HG02943 (cell line): ENCODE measurements around the gene LRWD1.
"Not testable (repeated sequence)": the region's sequence is repeated elsewhere in the genome, so short reads cannot be mapped to it uniquely, and the experiment has no call there.

Experiments
- ATAC-seq: cut with Tn5 transposase; IDR thresholded peaks from one replicate; pipeline ENCODE4 v1.9.1; 2021; ENCODE audit warnings: mild to moderate bottlenecking, low read depth, moderate library complexity; ENCODE audit not compliant: unreplicated experiment

Gene LRWD1

GRCh38 chr7:102439963-102440795 is 24.6 kb upstream of the LRWD1 start:
- no peak for ATAC-seq

DNA sequence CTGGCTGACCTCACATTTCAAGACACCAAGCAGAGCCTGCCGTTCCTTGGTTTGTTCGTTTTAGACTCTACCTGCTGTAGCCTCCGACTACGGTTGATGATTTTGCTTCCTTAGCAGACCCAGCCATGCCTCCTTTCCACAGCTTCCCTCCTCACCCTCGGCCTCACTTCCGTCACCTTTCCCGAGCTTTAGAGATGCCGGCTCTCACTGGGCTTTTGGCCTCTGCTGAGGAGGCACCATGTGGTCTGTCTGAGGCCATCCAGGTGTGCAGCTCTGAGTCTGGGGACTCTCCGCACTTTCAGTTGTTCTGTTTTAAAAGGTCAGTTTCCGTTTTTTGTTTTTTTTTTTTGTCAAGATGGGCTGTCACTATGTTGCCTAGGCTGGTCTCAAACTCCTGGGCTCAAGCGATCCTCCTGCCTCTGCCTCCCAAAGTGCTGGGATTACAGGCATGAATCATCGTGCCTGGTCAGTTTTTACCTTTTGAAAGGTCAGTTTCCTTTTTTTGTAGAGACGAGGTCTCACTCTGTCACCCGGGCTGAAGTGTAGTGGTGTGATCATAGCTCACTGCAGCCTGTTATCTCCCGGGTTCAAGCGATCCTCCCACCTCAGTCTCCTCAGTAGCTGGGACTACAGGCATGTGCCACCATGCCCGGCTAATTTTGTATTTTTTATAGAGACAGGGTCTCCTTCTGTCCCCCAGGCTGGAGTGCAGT is 19.7 kb upstream of the LRWD1 start:
- peak; percentile 33 for ATAC-seq

DNA sequence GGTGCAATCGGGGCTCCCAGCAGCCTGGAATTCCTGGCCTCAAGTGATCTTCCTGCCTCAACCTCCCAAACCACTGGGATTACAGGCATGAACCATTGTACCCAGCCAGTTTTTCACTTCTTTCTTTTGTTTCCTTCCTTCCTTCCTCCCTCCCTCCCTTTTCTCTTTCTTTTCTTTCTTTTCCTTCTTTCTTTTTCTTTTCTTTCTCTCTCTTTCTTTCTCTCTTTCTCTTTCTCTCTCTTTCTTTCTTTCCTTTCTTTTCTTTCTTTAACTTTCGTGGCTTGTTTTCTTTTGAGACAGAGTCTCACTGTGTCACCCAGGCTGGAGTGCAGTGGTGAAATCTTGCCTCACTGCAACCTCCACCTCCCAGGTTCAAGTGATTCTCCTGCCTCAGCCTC is 19.1 kb upstream of the LRWD1 start:
- ATAC-seq = no peak

DNA sequence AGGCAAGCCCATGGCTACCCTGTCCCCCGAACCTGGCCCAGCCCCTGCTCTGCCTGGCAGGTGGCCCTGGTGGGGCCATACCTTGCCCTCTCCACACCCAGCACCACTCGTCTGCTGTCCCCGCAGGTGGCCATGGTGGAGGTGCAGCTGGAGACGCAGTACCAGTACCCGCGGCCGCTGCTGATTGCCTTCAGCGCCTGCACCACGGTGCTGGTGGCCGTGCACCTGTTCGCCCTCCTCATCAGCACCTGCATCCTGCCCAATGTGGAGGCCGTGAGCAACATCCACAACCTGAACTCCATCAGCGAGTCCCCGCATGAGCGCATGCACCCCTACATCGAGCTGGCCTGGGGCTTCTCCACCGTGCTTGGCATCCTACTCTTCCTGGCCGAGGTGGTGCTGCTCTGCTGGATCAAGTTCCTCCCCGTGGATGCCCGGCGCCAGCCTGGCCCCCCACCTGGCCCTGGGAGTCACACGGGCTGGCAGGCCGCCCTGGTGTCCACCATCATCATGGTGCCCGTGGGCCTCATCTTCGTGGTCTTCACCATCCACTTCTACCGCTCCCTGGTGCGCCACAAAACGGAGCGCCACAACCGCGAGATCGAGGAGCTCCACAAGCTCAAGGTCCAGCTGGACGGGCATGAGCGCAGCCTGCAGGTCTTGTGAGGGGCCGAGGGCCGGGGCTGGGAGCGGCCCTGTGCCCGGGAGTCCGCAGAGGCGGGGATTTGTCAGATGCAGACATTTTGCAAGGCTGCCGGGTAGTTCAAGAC is 18.2 kb upstream of the LRWD1 start:
- no peak for ATAC-seq

DNA sequence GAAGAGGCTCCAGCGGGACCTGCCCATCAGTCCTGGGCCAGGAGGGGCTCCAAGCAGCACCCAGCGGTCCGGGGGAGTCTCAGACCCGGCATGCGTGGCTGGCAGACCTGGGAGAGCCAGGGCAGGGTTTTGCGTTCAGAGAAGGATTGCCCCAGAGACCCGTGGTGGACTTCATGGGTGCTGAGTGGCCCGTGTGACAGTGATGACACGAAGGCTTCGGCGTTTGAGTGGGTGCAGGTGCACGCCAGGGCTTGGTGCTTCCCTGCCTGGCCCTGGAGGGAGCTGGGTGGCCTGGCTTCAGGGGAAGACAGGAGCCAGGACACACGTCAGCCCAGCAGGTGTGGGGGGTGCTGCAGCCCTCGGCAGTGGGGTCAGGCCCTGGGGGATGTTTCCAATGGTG is 17.5 kb upstream of the LRWD1 start:
- ATAC-seq = no peak

DNA sequence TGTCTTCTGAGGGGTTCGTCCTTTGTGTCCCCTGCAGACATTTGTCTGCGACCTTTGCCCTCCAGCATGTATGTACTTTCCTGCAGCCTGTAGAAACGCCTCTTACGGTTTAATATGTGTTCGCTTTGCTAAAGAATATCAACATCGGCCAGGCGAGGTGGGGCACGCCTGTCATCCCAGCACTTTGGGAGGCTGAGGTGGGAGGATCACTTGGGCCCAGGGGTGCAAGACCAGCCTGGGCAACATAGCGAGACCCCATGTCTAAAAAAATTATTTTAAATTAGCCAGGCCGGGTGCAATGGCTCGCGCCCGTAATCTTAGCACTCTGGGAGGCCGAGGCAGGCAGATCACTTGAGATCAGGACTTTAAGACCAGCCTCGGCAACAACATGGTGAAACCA is 15.6 kb upstream of the LRWD1 start:
- no peak for ATAC-seq

- peak; percentile 58 for ATAC-seq
Measured at GRCh38 chr7:102450242-102450641, 14.5 kb upstream of the LRWD1 start.

DNA sequence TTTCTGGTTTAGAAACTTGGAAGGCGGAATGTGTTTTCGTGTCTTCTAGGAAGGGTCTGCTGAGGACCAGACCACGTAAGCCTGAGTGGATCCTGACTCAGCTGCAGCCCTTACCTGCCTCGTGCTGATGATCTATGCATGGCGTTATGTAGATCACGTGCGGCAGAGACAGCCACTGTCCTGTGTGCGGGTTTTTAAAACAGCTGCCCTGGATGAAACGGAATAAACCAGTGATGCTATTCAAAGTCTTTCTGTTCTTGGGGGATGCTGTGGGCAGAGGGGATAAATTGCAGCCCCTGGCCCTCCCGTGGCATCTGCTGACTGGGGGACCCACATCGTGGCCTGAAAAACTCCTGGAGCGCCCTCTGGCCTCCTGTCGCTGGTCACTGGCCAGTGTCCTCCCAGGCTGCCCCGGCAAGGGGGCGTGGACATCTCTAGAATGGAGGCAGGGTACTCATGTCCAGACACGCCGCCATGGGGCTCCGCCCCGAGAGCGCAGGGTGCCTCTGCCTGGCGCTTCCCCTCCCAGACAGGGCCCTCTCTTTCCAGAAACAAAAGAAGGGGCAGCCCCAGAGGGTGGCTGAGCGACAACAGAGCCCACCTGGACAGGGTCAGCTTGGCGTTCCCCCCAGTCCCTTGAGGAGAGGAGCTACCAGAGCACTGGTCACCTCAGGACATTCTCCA is 13.3 kb upstream of the LRWD1 start:
- ATAC-seq = no peak

DNA sequence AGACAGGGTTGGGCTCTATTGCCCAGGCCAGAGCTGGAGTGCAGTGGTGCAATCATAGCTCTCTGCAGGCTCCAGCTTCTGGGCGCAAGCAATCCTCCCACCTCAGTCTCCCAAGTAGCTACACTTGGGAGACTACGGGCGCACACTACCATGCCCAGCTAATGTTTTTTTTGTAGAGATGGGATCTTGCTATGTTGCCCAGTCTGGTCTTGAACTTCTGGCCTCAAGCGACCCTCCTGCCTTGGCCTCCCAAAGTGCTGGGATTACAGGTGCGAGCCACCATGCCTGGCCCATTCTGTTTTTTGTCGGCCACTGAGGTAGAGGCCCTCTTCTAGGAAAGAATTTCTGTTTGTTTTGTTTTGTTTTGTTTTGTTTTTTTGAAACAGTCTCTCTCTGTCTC is 12.3 kb upstream of the LRWD1 start:
- no peak for ATAC-seq

DNA sequence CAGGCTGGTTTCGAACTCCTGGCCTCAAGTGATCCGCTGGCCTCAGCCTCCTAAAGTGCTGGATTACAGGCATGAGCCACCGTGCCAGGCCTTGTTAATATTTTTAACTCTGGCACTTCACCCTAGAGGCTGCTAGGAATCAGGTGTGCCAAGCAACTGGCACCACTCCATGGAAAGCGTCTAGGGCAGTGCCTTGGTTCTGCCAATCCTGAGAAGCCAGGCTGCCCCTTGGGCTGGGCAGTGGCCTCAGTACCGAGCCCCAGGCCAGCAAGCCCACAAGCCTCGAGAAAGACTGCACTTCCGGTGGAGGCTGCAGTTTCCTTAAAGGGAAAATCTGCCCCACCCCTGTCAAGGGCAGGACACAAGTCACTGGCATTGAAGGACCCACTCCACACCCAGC is 11.5 kb upstream of the LRWD1 start:
- no peak for ATAC-seq

DNA sequence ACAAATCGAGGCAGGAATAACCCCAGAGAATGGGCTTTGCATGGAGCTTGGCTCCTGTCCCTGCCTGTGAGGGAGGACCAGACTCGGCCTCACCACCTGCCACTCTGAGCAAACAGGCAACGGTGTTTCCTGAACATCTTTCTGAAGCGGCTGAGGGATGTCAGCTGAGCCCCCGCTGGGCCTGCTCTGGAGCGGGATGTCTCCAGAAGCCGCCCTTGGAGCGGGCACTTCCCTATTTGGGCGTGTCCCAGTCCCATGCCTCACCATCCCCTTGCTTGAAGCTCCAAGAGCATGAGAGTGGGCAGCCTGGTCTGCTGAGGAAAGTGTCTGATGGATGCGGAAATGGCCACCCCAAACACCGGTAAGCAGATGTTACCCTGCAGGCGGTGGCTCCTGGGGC is 10.3 kb upstream of the LRWD1 start:
- ATAC-seq = no peak

GRCh38 chr7:102454932-102455331 is 9.9 kb upstream of the LRWD1 start:
- not testable (repeated sequence) for ATAC-seq

- no peak for ATAC-seq
Measured at GRCh38 chr7:102455596-102455995, 9.2 kb upstream of the LRWD1 start.

GRCh38 chr7:102456327-102456726 is 8.5 kb upstream of the LRWD1 start:
- no peak for ATAC-seq

- ATAC-seq = no peak
Measured at GRCh38 chr7:102457352-102457924, 7.3 kb upstream of the LRWD1 start.

DNA sequence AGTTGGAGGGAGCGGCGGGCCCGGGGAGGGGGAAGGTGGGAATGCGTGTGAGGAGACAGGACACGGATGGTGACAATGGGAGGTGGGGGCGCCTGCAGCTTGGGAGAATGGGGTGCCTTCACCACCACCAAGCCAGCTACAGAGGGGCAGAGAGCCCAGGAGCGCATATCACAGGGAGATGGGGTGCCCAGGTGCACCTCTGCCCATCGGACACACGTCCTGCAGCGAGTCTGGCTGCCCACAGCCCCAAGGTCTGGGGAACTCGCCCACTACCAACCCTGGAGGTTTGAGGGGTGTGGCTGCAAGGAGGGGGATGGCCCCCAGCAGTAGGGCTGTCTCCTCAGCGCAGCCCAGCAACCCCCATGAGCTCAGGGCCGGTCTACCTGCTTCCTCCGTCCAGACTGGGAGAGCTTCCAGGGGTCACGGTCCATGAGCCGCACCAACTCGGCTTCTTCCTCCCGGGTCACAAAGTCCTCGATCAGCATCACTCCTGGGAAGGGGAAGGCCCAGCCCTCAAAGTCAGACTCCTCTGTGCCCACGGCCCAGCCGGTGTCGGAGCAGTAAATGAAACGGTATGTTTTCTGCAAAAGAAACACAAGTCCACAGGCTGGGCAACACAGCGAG is 5.5 kb upstream of the LRWD1 start:
- ATAC-seq = no peak

DNA sequence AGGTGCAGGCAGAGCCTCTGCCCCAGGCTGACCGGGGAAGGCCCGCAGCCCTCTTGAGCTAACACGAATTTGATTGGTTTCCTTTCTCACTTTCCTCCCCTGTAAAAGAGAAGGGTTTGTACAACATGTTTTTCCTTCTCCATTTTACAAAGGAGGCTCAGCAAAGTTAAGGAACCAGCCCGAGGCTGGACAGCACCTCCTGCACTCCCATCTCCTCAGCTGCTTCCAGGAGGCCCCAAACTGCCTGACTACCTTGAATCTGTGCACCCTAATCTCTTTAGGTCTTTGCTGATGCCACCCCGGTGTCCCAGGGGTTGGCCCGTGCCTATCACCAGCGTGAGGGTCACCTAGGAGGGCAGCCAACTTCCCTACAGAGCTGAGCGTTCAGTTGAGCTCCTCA is 4.3 kb upstream of the LRWD1 start:
- ATAC-seq = no peak

- ATAC-seq = peak; percentile 12
Measured at GRCh38 chr7:102463841-102464576, 775 bp upstream of the LRWD1 start.

DNA sequence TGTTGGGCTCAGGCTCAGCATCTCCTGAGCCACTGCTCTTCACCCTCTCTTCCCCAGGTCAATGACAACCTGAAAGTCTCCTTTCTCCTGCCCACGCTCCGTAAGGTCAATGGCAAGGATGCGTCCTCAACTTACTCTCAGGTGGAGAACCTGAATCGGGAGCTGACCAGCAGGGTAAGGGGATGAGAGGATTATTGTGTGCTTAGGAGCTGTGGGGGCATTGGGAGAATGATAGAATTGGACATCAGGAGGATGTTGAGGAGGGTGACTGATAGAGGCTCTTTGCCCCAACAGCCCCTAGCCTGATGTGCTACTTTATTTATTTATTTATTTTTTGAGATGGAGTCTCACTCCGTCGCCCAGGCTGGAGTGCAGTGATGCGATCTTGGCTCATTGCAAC is 1.3 kb downstream of the LRWD1 start:
- no peak for ATAC-seq
